H9 (cell line): Measurements from ENCODE around the gene LFNG. TPM values are rescaled to one million over a fixed set of nuclear protein-coding genes. Genes with fewer than 3 reads are reported as not detected.

Experiments
- DNase-seq: peaks from one replicate; pipeline ENCODE4 v3.0.0-alpha.2; 2017
- H2AFZ ChIP-seq: one replicate; pipeline ENCODE4 v1.6.1; 2013; ENCODE audit warnings: mild to moderate bottlenecking, low read length, control low read depth, moderate library complexity
- H2AK5ac ChIP-seq: 2 replicates; pipeline ENCODE4 v1.6.1; 2013; ENCODE audit warnings: low read length, control low read depth, mixed read lengths; ENCODE audit not compliant: insufficient read length
- H2BK120ac ChIP-seq: one replicate; pipeline ENCODE4 v1.6.1; 2013; ENCODE audit warnings: low read depth, mild to moderate bottlenecking, low read length, control low read depth, inconsistent platforms; ENCODE audit not compliant: poor library complexity, severe bottlenecking
- H2BK12ac ChIP-seq: 2 replicates; pipeline ENCODE4 v1.6.1; 2013; ENCODE audit warnings: low read length, control low read depth, mixed read lengths, low read depth; ENCODE audit not compliant: insufficient read length
- H2BK15ac ChIP-seq: 2 replicates; pipeline ENCODE4 v1.6.1; 2013; ENCODE audit warnings: low read depth, low read length, control low read depth
- H2BK20ac ChIP-seq: one replicate; pipeline ENCODE4 v1.6.1; 2013; ENCODE audit warnings: low read depth, mild to moderate bottlenecking, low read length, control low read depth, inconsistent platforms; ENCODE audit not compliant: poor library complexity, severe bottlenecking
- H2BK5ac ChIP-seq: 2 replicates; pipeline ENCODE4 v1.6.1; 2013; ENCODE audit warnings: low read length, control low read depth, mixed read lengths; ENCODE audit not compliant: insufficient read length
- H3K14ac ChIP-seq: 2 replicates; pipeline ENCODE4 v1.6.1; 2013; ENCODE audit warnings: low read length, control low read depth; ENCODE audit not compliant: insufficient read depth
- H3K18ac ChIP-seq: 2 replicates; pipeline ENCODE4 v1.6.1; 2013; ENCODE audit warnings: low read depth, mild to moderate bottlenecking, mixed read lengths, low read length, control low read depth; ENCODE audit not compliant: insufficient read length
- H3K23ac ChIP-seq: 2 replicates; pipeline ENCODE4 v1.6.1; 2013; ENCODE audit warnings: low read length, control low read depth, mixed read lengths, low read depth; ENCODE audit not compliant: insufficient read length
- H3K23me2 ChIP-seq: 2 replicates; pipeline ENCODE4 v1.6.1; 2013; ENCODE audit warnings: low read depth, mild to moderate bottlenecking, mixed read lengths, low read length, control low read depth; ENCODE audit not compliant: insufficient read length, poor library complexity, severe bottlenecking
- H3K27ac ChIP-seq: 2 replicates; pipeline ENCODE4 v1.5.1; 2013; ENCODE audit warnings: low read length, control low read depth, mixed read lengths, low read depth; ENCODE audit not compliant: insufficient read length
- H3K27me3 ChIP-seq: 2 replicates; pipeline ENCODE4 v1.6.1; 2013; ENCODE audit warnings: low read length, control low read depth, inconsistent platforms; ENCODE audit not compliant: insufficient read depth
- H3K4ac ChIP-seq: 2 replicates; pipeline ENCODE4 v1.6.1; 2013; ENCODE audit warnings: low read depth, mild to moderate bottlenecking, control low read depth, inconsistent platforms, low read length, moderate library complexity
- H3K4me1 ChIP-seq: 2 replicates; pipeline ENCODE4 v1.6.1; 2013; ENCODE audit warnings: low read length, control low read depth, inconsistent platforms; ENCODE audit not compliant: insufficient read depth
- H3K4me2 ChIP-seq: 2 replicates; pipeline ENCODE4 v1.6.1; 2013; ENCODE audit warnings: low read length, control low read depth, mixed read lengths; ENCODE audit not compliant: insufficient read length, insufficient read depth
- H3K56ac ChIP-seq: 2 replicates; pipeline ENCODE4 v1.6.1; 2013; ENCODE audit warnings: low read depth, mild to moderate bottlenecking, mixed read lengths, low read length, control low read depth; ENCODE audit not compliant: insufficient read length
- H3K79me1 ChIP-seq: 2 replicates; pipeline ENCODE4 v1.6.1; 2013; ENCODE audit warnings: low read depth, mild to moderate bottlenecking, moderate library complexity, low read length, control low read depth, inconsistent platforms; ENCODE audit not compliant: insufficient read depth, poor library complexity, severe bottlenecking
- H3K79me2 ChIP-seq: 2 replicates; pipeline ENCODE4 v1.6.1; 2013; ENCODE audit warnings: low read length, control low read depth, inconsistent platforms; ENCODE audit not compliant: insufficient read depth
- H3K9ac ChIP-seq: 2 replicates; pipeline ENCODE4 v1.6.1; 2013; ENCODE audit warnings: low read length, control low read depth, mixed read lengths; ENCODE audit not compliant: insufficient read length; ENCODE audit errors: extremely low read depth
- H3K9me3 ChIP-seq: one replicate; pipeline ENCODE4 v1.6.1; 2013; ENCODE audit warnings: low read depth, low read length, inconsistent platforms; ENCODE audit not compliant: control insufficient read depth
- H3T11ph ChIP-seq: one replicate; pipeline ENCODE4 v1.6.1; 2013; ENCODE audit warnings: mild to moderate bottlenecking, low read length, control low read depth, inconsistent platforms
- H4K20me1 ChIP-seq: one replicate; pipeline ENCODE4 v1.6.1; 2013; ENCODE audit not compliant: control insufficient read depth, insufficient read length, insufficient read depth
- H4K5ac ChIP-seq: 2 replicates; pipeline ENCODE4 v1.6.1; 2013; ENCODE audit warnings: low read depth, mild to moderate bottlenecking, mixed read lengths, low read length, control low read depth; ENCODE audit not compliant: insufficient read length
- H4K8ac ChIP-seq: replicated peaks from 2 replicates; pipeline ENCODE4 v1.6.1; 2013; ENCODE audit warnings: low read length, control low read depth, mixed read lengths, low read depth; ENCODE audit not compliant: insufficient read length
- H4K91ac ChIP-seq: 2 replicates; pipeline ENCODE4 v1.6.1; 2013; ENCODE audit warnings: low read depth, mild to moderate bottlenecking, moderate library complexity, mixed read lengths, low read length, control low read depth; ENCODE audit not compliant: insufficient read length
- H3K27ac Mint-ChIP-seq, 3 experiments: 2 replicates in 2 of 3; 3 replicates in 1 of 3; pipeline ENCODE4 v1.8.0; 2020 to 2021; ENCODE audit warnings: mixed read lengths in 3 of 3, mild to moderate bottlenecking in 1 of 3, moderate library complexity in 1 of 3
- H3K27me3 Mint-ChIP-seq: 2 replicates; pipeline ENCODE4 v1.8.0; 2021; ENCODE audit warnings: low read depth, mild to moderate bottlenecking, moderate library complexity, mixed read lengths
- H3K36me3 Mint-ChIP-seq, 3 experiments: 2 replicates in 2 of 3; 3 replicates in 1 of 3; pipeline ENCODE4 v1.8.0; 2020 to 2021; ENCODE audit warnings: low read depth in 3 of 3, mixed read lengths in 3 of 3; ENCODE audit not compliant: insufficient read depth in 1 of 3
- H3K4me1 Mint-ChIP-seq, 2 experiments: 2 replicates each; pipeline ENCODE4 v1.8.0; 2020; ENCODE audit warnings: mixed read lengths in 2 of 2
- H3K4me3 Mint-ChIP-seq, 2 experiments: 2 replicates in 1 of 2; 3 replicates in 1 of 2; pipeline ENCODE4 v1.8.0; 2020 to 2021; ENCODE audit warnings: mild to moderate bottlenecking in 2 of 2, mixed read lengths in 2 of 2, moderate library complexity in 1 of 2
- H3K9me3 Mint-ChIP-seq, 2 experiments: 2 replicates in 1 of 2; 3 replicates in 1 of 2; pipeline ENCODE4 v1.8.0; 2020; ENCODE audit warnings: mild to moderate bottlenecking in 2 of 2, mixed read lengths in 2 of 2, moderate library complexity in 1 of 2
- CTCF ChIP-seq: fragments of 200-600 bp; sonication (generic); conservative IDR thresholded peaks from 3 replicates; pipeline ENCODE4 v1.8.0; 2021; ENCODE audit warnings: antibody characterized with exemption, mild to moderate bottlenecking
- WGBS: extraction: QIAGEN DNeasy Blood & Tissue Kit; methylation state at CpG from one replicate; pipeline ENCODE4 v1.1.7; 2013; ENCODE audit warnings: missing lambda C conversion rate, low lambda C conversion rate, mixed read lengths; ENCODE audit not compliant: insufficient read length; ENCODE audit errors: extremely low coverage; 5-methylcytosine and 5-hydroxymethylcytosine counted together
- total RNA-seq: library from RNA; stranded (reverse); gene quantifications from 2 replicates; pipeline ENCODE4 v1.2.1, GENCODE V29; 2021

LFNG gene
- total RNA-seq, 1 experiment from 2014 or later = 52.9 TPM

GRCh38 chr7:2512179-2512661 lies 7.4 kb upstream of the LFNG start:
- H4K5ac ChIP-seq = no peak overlapping the region
- no CpG with 5 or more reads among the region's 12 CpGs for whole genome bisulfite sequencing
- H4K91ac ChIP-seq = no peak overlapping the region
- H3K27ac ChIP-seq = no peak overlapping the region
- no peak overlapping the region; the same call in 1 of the 2 replicates for H3K14ac ChIP-seq
- H3K36me3 Mint-ChIP-seq = no peaks in the 10 kb centered on the region
- no peak overlapping the region for H3K56ac ChIP-seq
- H3K4me1 Mint-ChIP-seq = peaks cover 19 to 36% of the 10 kb centered on the region in 2 experiments
- H2AFZ ChIP-seq = no peak overlapping the region
- H3K79me1 ChIP-seq = no peaks in the 10 kb centered on the region
- no peaks in the 10 kb centered on the region; a peak in 1 of 5 replicates for H3K9me3 Mint-ChIP-seq
- no peaks in the 10 kb centered on the region for H3K23me2 ChIP-seq
- H3K4me2 ChIP-seq = no peak overlapping the region
- no peak overlapping the region for H2BK15ac ChIP-seq
- no peak overlapping the region for H2BK20ac ChIP-seq
- H3K4ac ChIP-seq = no peak overlapping the region
- H3K9ac ChIP-seq = no peak overlapping the region
- H3T11ph ChIP-seq = no peak overlapping the region
- no peaks in the 10 kb centered on the region for H3K9me3 ChIP-seq
- no peak overlapping the region for H3K27ac Mint-ChIP-seq
- H2BK12ac ChIP-seq = no peak overlapping the region
- no peaks in the 10 kb centered on the region for H4K20me1 ChIP-seq
- H3K27me3 Mint-ChIP-seq = peaks cover 3% of the 10 kb centered on the region
- no peak overlapping the region for H4K8ac ChIP-seq
- no peaks in the 10 kb centered on the region for H3K79me2 ChIP-seq
- TF ChIP-seq CTCF = no peak
- no peak for DNase-seq
- no peak overlapping the region for H2BK120ac ChIP-seq
- H3K27me3 ChIP-seq = no peaks in the 10 kb centered on the region
- H2BK5ac ChIP-seq = no peak overlapping the region
- no peak overlapping the region for H3K18ac ChIP-seq
- H2AK5ac ChIP-seq = no peak overlapping the region
- no peaks in the 10 kb centered on the region; the same call in 1 of the 2 replicates for H3K4me1 ChIP-seq
- H3K4me3 Mint-ChIP-seq = no peak overlapping the region; a peak in 1 of 5 replicates
- H3K23ac ChIP-seq = no peak overlapping the region
